Gastroesophageal sphincter (tissue), 3 donors: ENCODE measurements around the gene TAB2.

Experiments
- POLR2AphosphoS5 ChIP-seq: sonication (generic); formaldehyde crosslinking; IDR thresholded peaks from one replicate; pipeline ENCODE4 v1.6.1; 2017; ENCODE audit warnings: antibody characterized with exemption
- TF ChIP-seq, protein P1 (sequence below), 4 experiments: fragments of 200-600 bp in 2 of 4; fragments of 450-650 bp in 2 of 4; sonication (generic) in 1 of 4; IDR thresholded peaks; one replicate each; pipeline ENCODE4 v1.5.1; 2017 to 2019; ENCODE audit warnings: antibody characterized with exemption in 4 of 4, mild to moderate bottlenecking in 2 of 4, moderate library complexity in 2 of 4

DNA sequence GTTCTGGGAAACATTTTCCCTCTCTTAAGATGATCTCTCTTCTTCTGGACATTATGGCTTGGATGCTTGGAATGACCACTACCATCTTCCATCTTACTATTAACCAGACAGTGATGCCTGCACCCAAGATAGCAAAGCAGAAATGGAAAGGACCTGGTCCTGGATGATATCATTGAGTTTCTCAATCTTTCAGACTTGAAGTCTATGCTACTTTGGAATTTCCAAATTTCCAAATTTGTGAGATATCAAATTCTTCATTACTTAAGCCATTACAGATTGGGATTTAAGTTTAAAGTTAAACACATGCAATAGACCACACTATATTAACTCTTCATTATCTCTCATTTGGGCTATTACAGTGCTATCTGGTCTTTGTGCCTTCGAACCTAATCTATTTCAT is 3.7 kb upstream of the TAB2 start:
- TF ChIP-seq POLR2AphosphoS5: no peak
- TF ChIP-seq, protein P1, sequence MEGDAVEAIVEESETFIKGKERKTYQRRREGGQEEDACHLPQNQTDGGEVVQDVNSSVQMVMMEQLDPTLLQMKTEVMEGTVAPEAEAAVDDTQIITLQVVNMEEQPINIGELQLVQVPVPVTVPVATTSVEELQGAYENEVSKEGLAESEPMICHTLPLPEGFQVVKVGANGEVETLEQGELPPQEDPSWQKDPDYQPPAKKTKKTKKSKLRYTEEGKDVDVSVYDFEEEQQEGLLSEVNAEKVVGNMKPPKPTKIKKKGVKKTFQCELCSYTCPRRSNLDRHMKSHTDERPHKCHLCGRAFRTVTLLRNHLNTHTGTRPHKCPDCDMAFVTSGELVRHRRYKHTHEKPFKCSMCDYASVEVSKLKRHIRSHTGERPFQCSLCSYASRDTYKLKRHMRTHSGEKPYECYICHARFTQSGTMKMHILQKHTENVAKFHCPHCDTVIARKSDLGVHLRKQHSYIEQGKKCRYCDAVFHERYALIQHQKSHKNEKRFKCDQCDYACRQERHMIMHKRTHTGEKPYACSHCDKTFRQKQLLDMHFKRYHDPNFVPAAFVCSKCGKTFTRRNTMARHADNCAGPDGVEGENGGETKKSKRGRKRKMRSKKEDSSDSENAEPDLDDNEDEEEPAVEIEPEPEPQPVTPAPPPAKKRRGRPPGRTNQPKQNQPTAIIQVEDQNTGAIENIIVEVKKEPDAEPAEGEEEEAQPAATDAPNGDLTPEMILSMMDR (IDR thresholded peaks at IDR 0.05): no peak
